Measurements from ENCODE around the gene POLR3C. TPM values are rescaled to one million over a fixed set of nuclear protein-coding genes. Genes with fewer than 3 reads are reported as not detected.
A peak's percentile ranks its signal among the peaks of the same experiment; 100 is the strongest.
"Not testable (repeated sequence)": the region's sequence is repeated elsewhere in the genome, so short reads cannot be mapped to it uniquely, and the experiment has no call there.

POLR3C gene
- polyA plus RNA-seq, 4 donors, result 34.9 to 37.3 (median 35.2) TPM

- not testable (repeated sequence) for DNase-seq (ENCODE audit: low read depth in 4 of 4, low spot score in 2 of 4)
These were observed 5.9 kb upstream of the POLR3C start for GRCh38 chr1:145818095-145818494.

- DNase-seq (ENCODE audit: low read depth in 4 of 4, low spot score in 2 of 4), result not testable (repeated sequence)
These were observed 1.1 kb upstream of the POLR3C start for GRCh38 chr1:145822779-145823331.

GRCh38 chr1:145824499-145824842 lies 471 bp downstream of the POLR3C start:
- DNase-seq (ENCODE audit: low read depth in 4 of 4, low spot score in 2 of 4), result no peak

GRCh38 chr1:145826030-145826429 lies 2.0 kb downstream of the POLR3C start:
- DNase-seq (ENCODE audit: low read depth in 4 of 4, low spot score in 2 of 4), result no peak

- no peak for DNase-seq (ENCODE audit: low read depth in 4 of 4, low spot score in 2 of 4)
These were observed 4.0 kb downstream of the POLR3C start for GRCh38 chr1:145827966-145828365.

GRCh38 chr1:145828367-145829026 lies 4.5 kb downstream of the POLR3C start:
- no peak for DNase-seq (ENCODE audit: low read depth in 4 of 4, low spot score in 2 of 4)

GRCh38 chr1:145830810-145831209 lies 6.8 kb downstream of the POLR3C start:
- not testable (repeated sequence) for DNase-seq (ENCODE audit: low read depth in 4 of 4, low spot score in 2 of 4)

GRCh38 chr1:145837656-145838055 lies 13.7 kb downstream of the POLR3C start:
- no peak for DNase-seq (ENCODE audit: low read depth in 4 of 4, low spot score in 2 of 4)

- DNase-seq (ENCODE audit: low read depth in 4 of 4, low spot score in 2 of 4), result no peak
These were observed 19.0 kb downstream of the POLR3C start for GRCh38 chr1:145843031-145843430.

GRCh38 chr1:145845144-145845513 lies 21.1 kb downstream of the POLR3C start:
- DNase-seq (ENCODE audit: low read depth in 4 of 4, low spot score in 2 of 4), result no peak

- peak in 3 of 4 donors; percentile 65 to 70 (median 68) for DNase-seq (ENCODE audit: low read depth in 4 of 4, low spot score in 2 of 4)
These were observed 21.6 kb downstream of the POLR3C start, which contains the start of gene NUDT17 for GRCh38 chr1:145845514-145846161. Gene NUDT17 (plus strand): TSS chr1:145845630. CDS start chr1:145845641, 11 bp downstream.

- DNase-seq (ENCODE audit: low read depth in 4 of 4, low spot score in 2 of 4), result peak in 1 of 4 donors; percentile 19
These were observed 22.2 kb downstream of the POLR3C start for GRCh38 chr1:145846201-145846612.

GRCh38 chr1:145847827-145848226 lies 23.8 kb downstream of the POLR3C start:
- no peak for DNase-seq (ENCODE audit: low read depth in 4 of 4, low spot score in 2 of 4)

- no peak for DNase-seq (ENCODE audit: low read depth in 4 of 4, low spot score in 2 of 4)
These were observed 25.6 kb downstream of the POLR3C start for GRCh38 chr1:145849356-145850160.

- no peak for DNase-seq (ENCODE audit: low read depth in 4 of 4, low spot score in 2 of 4)
These were observed 31.5 kb downstream of the POLR3C start for GRCh38 chr1:145855426-145855948.

- DNase-seq (ENCODE audit: low read depth in 4 of 4, low spot score in 2 of 4), result no peak
These were observed 33.2 kb downstream of the POLR3C start for GRCh38 chr1:145857170-145857569.

GRCh38 chr1:145858238-145858900 lies 34.4 kb downstream of the POLR3C start:
- peak in 1 of 4 donors; percentile 13 for DNase-seq (ENCODE audit: low read depth in 4 of 4, low spot score in 2 of 4)

- DNase-seq (ENCODE audit: low read depth in 4 of 4, low spot score in 2 of 4), result peak in 3 of 4 donors; percentile 79 to 90 (median 89)
These were observed 35.0 kb downstream of the POLR3C start, which contains the start of gene PIAS3 for GRCh38 chr1:145858901-145859490. Gene PIAS3 (minus strand): TSS chr1:145859081. CDS start chr1:145858990, 91 bp downstream.

GRCh38 chr1:145859491-145860023 lies 35.6 kb downstream of the POLR3C start:
- DNase-seq (ENCODE audit: low read depth in 4 of 4, low spot score in 2 of 4), result peak; percentile 67 to 90 (median 83)
